ENCODE measurements around the gene POLR2M. TPM values are rescaled to one million over a fixed set of nuclear protein-coding genes. Genes with fewer than 3 reads are reported as not detected.

POLR2M gene
- total RNA-seq, 2 donors from 2014 or later, result 60.8 to 86.1 TPM

- no peak for DNase-seq
- Mint-ChIP-seq H3K4me3 (no peak overlapping the region), H3K27me3 (peaks cover 35% of the 10 kb centered on the region), H3K4me1 (peaks cover 3% of the 10 kb centered on the region), H3K36me3 (ENCODE audit: low read depth) (peaks cover 5% of the 10 kb centered on the region), H3K27ac (peak overlapping the region; percentile 14)
- no peaks in the 10 kb centered on the region for H3K9me3 ChIP-seq (ENCODE audit: control insufficient read depth, low read length, poor library complexity, severe bottlenecking)
- ATAC-seq, result no peak
Measured at GRCh38 chr15:57680021-57680420, 26.5 kb upstream of the POLR2M start.

GRCh38 chr15:57681011-57681410, 25.5 kb upstream of the POLR2M start:
- no peak for ATAC-seq

DNA sequence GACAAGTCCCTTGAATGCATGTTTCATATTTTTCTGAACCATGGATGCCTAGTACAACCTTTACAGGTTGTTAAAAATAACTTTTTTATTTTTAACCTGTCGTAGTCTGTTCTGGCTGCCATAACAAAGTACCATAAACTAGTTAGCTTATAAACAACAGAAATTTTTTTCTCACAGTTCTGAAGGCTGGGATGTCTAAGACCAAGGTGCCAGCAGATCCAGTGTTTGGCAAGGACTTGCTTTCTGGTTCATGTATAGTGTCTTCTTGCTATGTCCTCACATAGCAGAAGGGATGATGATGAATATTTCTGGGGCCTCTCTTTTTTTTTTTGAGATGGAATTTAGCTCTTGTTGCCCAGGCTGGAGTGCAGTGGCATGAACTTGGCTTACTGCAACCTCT, 23.0 kb upstream of the POLR2M start:
- peaks cover 5% of the 10 kb centered on the region for H3K36me3 Mint-ChIP-seq (ENCODE audit: low read depth)
- H3K4me1 Mint-ChIP-seq, result peaks cover 3% of the 10 kb centered on the region
- ATAC-seq (no peak), DNase-seq (no peak)
- no peaks in the 10 kb centered on the region for H3K9me3 ChIP-seq (ENCODE audit: control insufficient read depth, low read length, poor library complexity, severe bottlenecking)
- H3K4me3 Mint-ChIP-seq, result no peak overlapping the region
- H3K27me3 Mint-ChIP-seq, result peaks cover 16% of the 10 kb centered on the region
- H3K27ac Mint-ChIP-seq, result no peak overlapping the region

More at GRCh38 chr15:57681011-57681410, 25.5 kb upstream of the POLR2M start:
- H3K27ac Mint-ChIP-seq, result no peak overlapping the region
- no peak for DNase-seq
- H3K4me1 Mint-ChIP-seq, result peaks cover 3% of the 10 kb centered on the region
- no peaks in the 10 kb centered on the region for H3K9me3 ChIP-seq (ENCODE audit: control insufficient read depth, low read length, poor library complexity, severe bottlenecking)
- H3K27me3 Mint-ChIP-seq, result peaks cover 27% of the 10 kb centered on the region
- peaks cover 5% of the 10 kb centered on the region for H3K36me3 Mint-ChIP-seq (ENCODE audit: low read depth)
- no peak overlapping the region for H3K4me3 Mint-ChIP-seq

DNA sequence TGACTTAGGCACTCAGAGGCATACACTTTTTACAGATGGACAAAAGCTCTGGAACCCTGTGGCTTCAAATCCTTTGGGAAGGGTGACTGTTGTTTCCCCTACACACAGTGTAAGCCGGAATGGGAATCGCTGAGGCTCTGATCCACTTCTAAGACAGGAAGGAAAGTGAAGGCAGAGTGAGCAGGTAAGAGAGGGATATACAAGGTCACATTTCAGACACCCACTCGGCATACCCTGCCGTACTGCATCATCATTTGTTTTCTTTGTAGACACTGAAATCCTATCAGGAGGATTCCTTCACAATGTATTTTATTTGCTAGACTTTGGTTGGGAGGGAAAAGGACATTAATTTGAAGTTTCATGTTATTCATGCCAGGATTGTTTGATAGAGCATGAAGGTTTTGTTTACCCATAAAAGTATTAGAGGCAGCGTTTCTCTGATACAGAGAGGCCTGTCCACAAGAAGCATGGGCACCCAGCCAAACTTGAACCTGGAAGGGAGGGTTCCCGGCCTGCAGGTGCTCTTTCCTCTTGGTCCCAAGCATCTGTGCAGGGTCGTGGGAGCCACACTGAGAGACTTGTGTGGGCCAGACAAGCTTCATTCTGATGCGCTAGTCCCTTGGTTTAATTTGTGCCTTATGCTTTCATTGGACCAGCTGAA, 21.9 kb upstream of the POLR2M start:
- DNase-seq, result no peak
- H3K9me3 ChIP-seq (ENCODE audit: control insufficient read depth, low read length, poor library complexity, severe bottlenecking), result no peaks in the 10 kb centered on the region
- no peak overlapping the region for H3K4me3 Mint-ChIP-seq
- peaks cover 16% of the 10 kb centered on the region for H3K27me3 Mint-ChIP-seq
- no peak for ATAC-seq
- no peak overlapping the region for H3K27ac Mint-ChIP-seq
- peaks cover 5% of the 10 kb centered on the region for H3K36me3 Mint-ChIP-seq (ENCODE audit: low read depth)
- peaks cover 3% of the 10 kb centered on the region for H3K4me1 Mint-ChIP-seq

DNA sequence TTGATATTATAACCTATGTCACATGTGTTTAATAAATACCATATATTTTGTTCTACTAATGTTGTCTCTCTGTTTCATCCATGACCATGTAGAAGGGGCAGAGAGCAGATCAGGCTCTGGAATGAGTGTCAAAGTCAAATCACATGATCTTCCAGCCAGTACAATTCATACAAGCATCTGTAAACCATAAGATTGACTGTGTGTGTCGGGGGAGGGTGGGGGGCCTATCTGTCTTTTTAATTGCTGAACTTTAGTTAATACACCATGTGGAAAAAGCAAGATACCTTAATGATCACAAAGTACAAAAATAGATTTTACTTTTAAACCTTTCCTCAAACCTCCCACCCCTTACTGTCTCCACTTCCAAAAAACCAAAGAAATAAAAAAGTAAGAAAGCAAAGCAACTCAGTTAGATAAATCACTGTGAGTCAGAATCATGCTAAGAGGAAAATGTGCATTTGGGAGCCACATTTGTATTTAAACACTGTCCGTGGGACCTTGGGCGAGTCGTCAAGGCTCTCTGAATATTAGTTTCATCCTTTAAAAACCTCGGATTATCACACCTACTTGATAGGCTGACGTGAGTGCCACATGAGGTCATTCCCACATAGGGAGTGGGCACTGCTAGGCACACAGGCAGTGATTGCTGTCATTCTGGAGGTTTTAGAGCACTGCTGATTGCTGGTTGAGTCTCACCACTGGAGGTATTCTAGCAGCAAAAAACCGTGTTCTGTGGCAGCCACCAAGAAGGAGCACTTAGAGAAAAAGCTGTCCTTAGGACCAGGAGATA, 21.0 kb upstream of the POLR2M start:
- Mint-ChIP-seq H3K4me1 (no peaks in the 10 kb centered on the region), H3K36me3 (ENCODE audit: low read depth) (peaks cover 3% of the 10 kb centered on the region), H3K4me3 (no peak overlapping the region), H3K27ac (no peak overlapping the region), H3K27me3 (peaks cover 12% of the 10 kb centered on the region)
- H3K9me3 ChIP-seq (ENCODE audit: control insufficient read depth, low read length, poor library complexity, severe bottlenecking), result no peaks in the 10 kb centered on the region
- ATAC-seq (no peak), DNase-seq (no peak)

DNA sequence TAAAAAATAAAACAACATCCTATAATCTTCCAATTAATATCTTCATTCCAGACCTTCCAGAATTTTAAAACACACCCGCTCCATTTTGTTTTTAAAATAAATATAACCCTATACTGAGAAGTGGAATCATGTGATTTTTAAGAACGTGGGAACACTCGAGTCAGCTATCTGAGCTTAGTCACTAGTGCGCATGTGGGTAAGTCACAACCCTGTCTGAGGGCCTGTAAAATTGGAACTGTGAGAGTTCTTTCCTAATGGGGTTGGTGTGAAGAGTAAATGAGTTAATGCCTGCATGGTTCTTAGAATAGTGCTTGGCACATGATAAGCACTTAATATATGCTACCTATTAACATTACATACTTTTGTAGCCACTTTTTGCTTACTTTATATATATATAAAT, 19.9 kb upstream of the POLR2M start:
- no peaks in the 10 kb centered on the region for H3K9me3 ChIP-seq (ENCODE audit: control insufficient read depth, low read length, poor library complexity, severe bottlenecking)
- peaks cover 3% of the 10 kb centered on the region for H3K36me3 Mint-ChIP-seq (ENCODE audit: low read depth)
- peaks cover 4% of the 10 kb centered on the region for H3K27me3 Mint-ChIP-seq
- ATAC-seq, result no peak
- DNase-seq, result no peak
- no peak overlapping the region for H3K27ac Mint-ChIP-seq
- H3K4me3 Mint-ChIP-seq, result no peak overlapping the region
- H3K4me1 Mint-ChIP-seq, result no peaks in the 10 kb centered on the region

DNA sequence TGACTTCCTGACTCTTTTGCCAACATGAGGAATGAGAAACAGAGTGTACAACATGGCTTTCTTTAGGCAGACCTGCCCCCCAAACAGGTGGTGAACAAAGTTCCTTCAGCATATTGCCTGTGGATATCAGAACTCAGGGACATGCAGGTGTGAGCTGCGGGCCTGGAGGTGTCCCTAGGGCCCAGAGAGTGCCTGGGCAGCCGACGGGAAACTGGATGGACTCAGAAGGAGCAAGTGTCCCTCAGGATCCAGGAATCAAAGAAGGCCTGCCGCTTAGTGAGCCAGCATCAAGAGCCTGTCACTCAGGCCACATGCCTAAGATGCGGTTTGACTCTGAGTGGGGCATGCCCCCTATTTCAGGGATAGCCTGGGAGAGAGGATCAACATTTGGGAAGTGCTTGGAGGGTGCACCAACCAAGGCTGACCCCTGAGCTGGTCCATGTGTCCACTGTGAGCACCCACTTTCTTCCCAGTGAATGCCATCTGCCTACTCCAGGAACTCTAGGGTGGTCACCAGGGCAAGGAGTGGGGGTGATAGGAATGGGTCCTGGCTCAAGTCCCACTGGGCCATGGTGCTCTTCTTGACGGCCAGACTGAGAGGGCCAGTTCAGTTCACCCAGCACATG, 16.1 kb upstream of the POLR2M start:
- H3K9me3 ChIP-seq (ENCODE audit: control insufficient read depth, low read length, poor library complexity, severe bottlenecking), result no peaks in the 10 kb centered on the region
- H3K4me1 Mint-ChIP-seq, result no peaks in the 10 kb centered on the region
- ATAC-seq (no peak), DNase-seq (no peak)
- peaks cover 8% of the 10 kb centered on the region for H3K27me3 Mint-ChIP-seq
- no peaks in the 10 kb centered on the region for H3K36me3 Mint-ChIP-seq (ENCODE audit: low read depth)
- no peak overlapping the region for H3K27ac Mint-ChIP-seq
- H3K4me3 Mint-ChIP-seq, result no peak overlapping the region

DNA sequence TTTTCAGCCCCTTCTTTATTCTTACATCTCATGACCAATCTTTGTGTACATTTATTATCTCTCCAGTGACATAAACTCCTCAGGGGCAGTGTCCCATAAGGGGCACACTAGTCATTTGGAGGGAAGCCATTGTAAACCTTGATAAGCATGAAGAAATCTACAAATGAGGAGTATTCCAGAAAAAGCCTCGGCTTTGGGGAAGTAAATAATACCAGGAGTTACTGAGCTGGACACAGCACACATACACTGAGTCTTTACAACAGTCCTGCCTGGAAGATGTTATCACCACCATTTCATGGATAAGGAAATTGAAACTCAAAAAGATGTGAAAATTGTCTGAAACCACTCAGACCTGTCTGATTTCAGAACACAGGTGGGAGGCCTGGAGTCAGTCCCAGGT, 15.4 kb upstream of the POLR2M start:
- Mint-ChIP-seq H3K27ac (no peak overlapping the region), H3K4me1 (no peaks in the 10 kb centered on the region), H3K27me3 (peaks cover 10% of the 10 kb centered on the region), H3K4me3 (no peak overlapping the region), H3K36me3 (ENCODE audit: low read depth) (no peaks in the 10 kb centered on the region)
- ATAC-seq (no peak), DNase-seq (no peak)
- H3K9me3 ChIP-seq (ENCODE audit: control insufficient read depth, low read length, poor library complexity, severe bottlenecking), result no peaks in the 10 kb centered on the region

GRCh38 chr15:57692709-57693108, 13.8 kb upstream of the POLR2M start:
- Mint-ChIP-seq H3K27me3 (peaks cover 22% of the 10 kb centered on the region), H3K4me1 (no peaks in the 10 kb centered on the region), H3K4me3 (no peak overlapping the region), H3K36me3 (ENCODE audit: low read depth) (no peaks in the 10 kb centered on the region), H3K27ac (no peak overlapping the region)
- ATAC-seq (no peak), DNase-seq (no peak)
- H3K9me3 ChIP-seq (ENCODE audit: control insufficient read depth, low read length, poor library complexity, severe bottlenecking), result no peaks in the 10 kb centered on the region

DNA sequence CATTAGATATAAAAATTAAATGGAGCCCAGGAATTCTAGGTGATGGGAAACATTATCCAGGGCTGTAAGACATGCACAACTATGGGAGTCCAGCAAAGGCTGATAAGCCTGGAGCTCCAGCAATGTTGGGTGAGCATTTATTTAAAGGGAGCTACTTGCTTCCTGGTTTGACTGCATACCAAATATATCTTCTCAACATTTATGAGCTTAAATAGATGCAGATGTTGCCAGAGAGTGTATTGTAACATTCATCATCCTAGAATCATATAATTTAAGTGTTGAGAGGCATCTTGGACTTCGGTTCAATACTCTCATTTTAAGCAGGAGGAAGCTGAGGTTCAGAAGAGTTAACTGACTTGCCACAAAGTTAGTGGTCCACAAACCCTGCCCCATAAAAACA, 12.2 kb upstream of the POLR2M start:
- no peak overlapping the region for H3K4me3 Mint-ChIP-seq
- no peak for DNase-seq
- ATAC-seq, result no peak
- H3K27ac Mint-ChIP-seq, result no peak overlapping the region
- H3K4me1 Mint-ChIP-seq, result no peaks in the 10 kb centered on the region
- H3K9me3 ChIP-seq (ENCODE audit: control insufficient read depth, low read length, poor library complexity, severe bottlenecking), result no peaks in the 10 kb centered on the region
- peaks cover 34% of the 10 kb centered on the region for H3K27me3 Mint-ChIP-seq
- H3K36me3 Mint-ChIP-seq (ENCODE audit: low read depth), result no peaks in the 10 kb centered on the region

DNA sequence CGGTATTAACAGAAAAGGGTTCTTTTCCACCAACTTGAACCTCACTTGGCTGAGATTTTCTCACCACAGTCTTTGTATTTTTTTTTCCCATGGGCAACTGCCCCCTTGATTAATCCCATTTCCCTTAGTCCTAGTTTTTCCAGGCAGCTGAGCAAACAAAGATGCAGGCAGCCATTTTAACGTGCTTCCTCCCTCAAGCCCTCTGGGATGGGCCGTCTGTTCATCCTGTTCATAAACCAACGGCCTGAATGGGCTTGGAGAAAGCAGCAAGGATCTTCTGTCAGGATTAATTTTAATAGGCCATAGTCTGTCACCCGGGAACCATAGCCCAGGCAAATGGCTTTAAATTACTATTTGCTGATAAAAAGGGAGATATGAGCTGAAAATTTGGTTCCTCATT, 10.4 kb upstream of the POLR2M start:
- Mint-ChIP-seq H3K36me3 (ENCODE audit: low read depth) (no peaks in the 10 kb centered on the region), H3K4me3 (no peak overlapping the region), H3K27ac (no peak overlapping the region), H3K27me3 (peaks cover 35% of the 10 kb centered on the region), H3K4me1 (no peaks in the 10 kb centered on the region)
- no peaks in the 10 kb centered on the region for H3K9me3 ChIP-seq (ENCODE audit: control insufficient read depth, low read length, poor library complexity, severe bottlenecking)
- DNase-seq, result no peak
- ATAC-seq, result no peak

- peaks cover 35% of the 10 kb centered on the region for H3K27me3 Mint-ChIP-seq
- no peaks in the 10 kb centered on the region for H3K9me3 ChIP-seq (ENCODE audit: control insufficient read depth, low read length, poor library complexity, severe bottlenecking)
- H3K4me1 Mint-ChIP-seq, result no peaks in the 10 kb centered on the region
- no peak overlapping the region for H3K27ac Mint-ChIP-seq
- DNase-seq (no peak), ATAC-seq (no peak)
- no peaks in the 10 kb centered on the region for H3K36me3 Mint-ChIP-seq (ENCODE audit: low read depth)
- no peak overlapping the region for H3K4me3 Mint-ChIP-seq
Measured at GRCh38 chr15:57697588-57697987, 8.9 kb upstream of the POLR2M start.

GRCh38 chr15:57698243-57698642, 8.3 kb upstream of the POLR2M start:
- H3K4me3 Mint-ChIP-seq, result no peak overlapping the region
- peaks cover 35% of the 10 kb centered on the region for H3K27me3 Mint-ChIP-seq

More at GRCh38 chr15:57698243-57698642, 8.3 kb upstream of the POLR2M start:
- no peaks in the 10 kb centered on the region for H3K9me3 ChIP-seq (ENCODE audit: control insufficient read depth, low read length, poor library complexity, severe bottlenecking)
- no peak overlapping the region for H3K27ac Mint-ChIP-seq
- ATAC-seq (no peak), DNase-seq (no peak)
- no peaks in the 10 kb centered on the region for H3K36me3 Mint-ChIP-seq (ENCODE audit: low read depth)
- peaks cover 3% of the 10 kb centered on the region for H3K4me1 Mint-ChIP-seq

Measured in T-helper 17 cell (primary cell).